Measurements from ENCODE around the gene APOC1.

GRCh38 chr19:44907613-44908012 is 6.8 kb upstream of the APOC1 start:
- no peak for TF ChIP-seq POLR2A (IDR thresholded peaks at IDR 0.05)
- no peak for TF ChIP-seq CTCF (IDR thresholded peaks at IDR 0.05)
- TF ChIP-seq POLR2AphosphoS5 (IDR thresholded peaks at IDR 0.05), result no peak

Data from suprapubic skin (tissue), 4 donors.